CD4-positive, alpha-beta memory T cell (primary cell): ENCODE results near the gene HAO2. TPM values are rescaled to one million over a fixed set of nuclear protein-coding genes. Genes with fewer than 3 reads are reported as not detected.

Experiments
- CTCF ChIA-PET: fragments of 350-600 bp; sonication (Branson Sonifier 250); formaldehyde crosslinking; loops from one replicate; lab custom pipeline; 2021; ENCODE audit warnings: inconsistent platforms; ENCODE audit not compliant: partially characterized antibody; lab: Charles Lee
- POLR2A ChIA-PET: fragments of 350-600 bp; sonication (Branson Sonifier 250); formaldehyde crosslinking; loops from one replicate; lab custom pipeline; 2021; ENCODE audit not compliant: partially characterized antibody; lab: Charles Lee
- DNase-seq, 5 donors: peaks; one replicate each; pipeline versions ENCODE4 v3.0.0 to v3.0.0-alpha.2; 2020 to 2022; ENCODE audit warnings: mixed read lengths in 1 of 5
- H3K27ac ChIP-seq: one replicate; pipeline ENCODE4 v1.7.0; 2013; ENCODE audit warnings: low read depth, low read length
- H3K27me3 ChIP-seq: 2 replicates; pipeline ENCODE4 v1.7.0; 2013; ENCODE audit warnings: mild to moderate bottlenecking, low read length, moderate library complexity; ENCODE audit not compliant: insufficient read depth
- H3K36me3 ChIP-seq: 2 replicates; pipeline ENCODE4 v1.7.0; 2013; ENCODE audit warnings: mild to moderate bottlenecking, low read length, moderate library complexity; ENCODE audit not compliant: insufficient read depth
- H3K4me1 ChIP-seq: 2 replicates; pipeline ENCODE4 v1.7.0; 2013; ENCODE audit warnings: mild to moderate bottlenecking, low read length, moderate library complexity; ENCODE audit not compliant: insufficient read depth
- H3K4me3 ChIP-seq, 2 donors: one replicate each; pipeline ENCODE4 v1.7.0; 2013; ENCODE audit warnings: low read length in 2 of 2, mild to moderate bottlenecking in 1 of 2
- H3K9me3 ChIP-seq, 2 donors: one replicate each; pipeline ENCODE4 v1.7.0; 2013; ENCODE audit warnings: low read length in 2 of 2, control low read depth in 1 of 2; ENCODE audit not compliant: control insufficient read depth in 1 of 2
- H3K27ac Mint-ChIP-seq, 7 donors: one replicate each; pipeline ENCODE4 v1.8.0; 2020 to 2021; ENCODE audit warnings: mixed read lengths in 7 of 7, mild to moderate bottlenecking in 6 of 7, inconsistent platforms in 3 of 7, moderate library complexity in 3 of 7
- H3K27me3 Mint-ChIP-seq, 2 donors: one replicate each; pipeline ENCODE4 v1.8.0; 2020 to 2021; ENCODE audit warnings: mixed read lengths in 2 of 2
- H3K36me3 Mint-ChIP-seq, 2 donors: one replicate each; pipeline ENCODE4 v1.8.0; 2020 to 2021; ENCODE audit warnings: mixed read lengths in 2 of 2, inconsistent platforms in 1 of 2, mild to moderate bottlenecking in 1 of 2
- H3K4me1 Mint-ChIP-seq, 4 donors: one replicate each; pipeline ENCODE4 v1.8.0; 2020 to 2021; ENCODE audit warnings: mixed read lengths in 4 of 4, mild to moderate bottlenecking in 1 of 4
- H3K4me3 Mint-ChIP-seq, 8 donors: one replicate each; pipeline ENCODE4 v1.8.0; 2020 to 2021; ENCODE audit warnings: mixed read lengths in 8 of 8, mild to moderate bottlenecking in 7 of 8, moderate library complexity in 6 of 8, inconsistent platforms in 3 of 8
- H3K9me3 Mint-ChIP-seq, 8 donors: one replicate each; pipeline ENCODE4 v1.8.0; 2020 to 2021; ENCODE audit warnings: mixed read lengths in 8 of 8, mild to moderate bottlenecking in 5 of 8, inconsistent platforms in 3 of 8, moderate library complexity in 1 of 8
- intact Hi-C: fragments of 100-400 bp; cut with micrococcal nuclease; formaldehyde crosslinking; loops from one replicate; pipeline ENCODE4 v1.15.1; 2023
- polyA plus RNA-seq, 2 donors: library from polyadenylated mRNA; unstranded; fragments of 300-500 nt; fragmentation: Illumina TruSeq; gene quantifications; one replicate each; pipeline ENCODE4 v1.2.3, GENCODE V29; 2021
- total RNA-seq, 2 experiments: library from RNA; stranded (reverse); gene quantifications; one replicate each; pipeline ENCODE4 v1.2.3, GENCODE V29; 2021

The HAO2 gene
- total and polyA plus RNA-seq, 4 experiments from 2014 or later: not detected

GRCh38 chr1:119361205-119361604 lies 7.4 kb upstream of the HAO2 start:
- intact Hi-C loops: no loop called here
- peaks cover 0 to 2% (median 0%) of the 10 kb centered on the region in 8 donors for H3K9me3 Mint-ChIP-seq

GRCh38 chr1:119361620-119362344 lies 6.8 kb upstream of the HAO2 start:
- no peak for DNase-seq
- CTCF ChIA-PET: interaction anchor here (0.6 to 1.2 kb wide), 3 partner anchors 33 to 74 kb away, joined by 3 to 4 read pairs (median 3); no protein-coding TSS in a partner anchor
- Histone ChIP-seq H3K27ac (no peak overlapping the region), H3K4me1 (no peaks in the 10 kb centered on the region), H3K27me3 (no peaks in the 10 kb centered on the region), H3K36me3 (no peaks in the 10 kb centered on the region), H3K9me3 (no peaks in the 10 kb centered on the region), H3K4me3 (no peak overlapping the region)
- Mint-ChIP-seq H3K36me3 (no peaks in the 10 kb centered on the region), H3K9me3 (no peaks in the 10 kb centered on the region), H3K27ac (no peak overlapping the region), H3K4me1 (no peaks in the 10 kb centered on the region), H3K27me3 (peaks cover 7 to 8% of the 10 kb centered on the region in 2 donors), H3K4me3 (no peak overlapping the region)
- POLR2A ChIA-PET: no interaction called here
- intact Hi-C loops: no loop called here

More at GRCh38 chr1:119361205-119361604, 7.4 kb upstream of the HAO2 start:
- Histone ChIP-seq H3K36me3 (no peaks in the 10 kb centered on the region), H3K4me3 (no peak overlapping the region), H3K4me1 (no peaks in the 10 kb centered on the region), H3K27me3 (no peaks in the 10 kb centered on the region), H3K27ac (no peak overlapping the region), H3K9me3 (no peaks in the 10 kb centered on the region)
- no peak for DNase-seq
- no peaks in the 10 kb centered on the region for H3K4me1 Mint-ChIP-seq
- H3K36me3 Mint-ChIP-seq: no peaks in the 10 kb centered on the region
- peaks cover 8 to 10% of the 10 kb centered on the region in 2 donors for H3K27me3 Mint-ChIP-seq
- no peak overlapping the region for H3K4me3 Mint-ChIP-seq
- POLR2A ChIA-PET: no interaction called here
- CTCF ChIA-PET: interaction anchor here (0.6 to 1.2 kb wide), 3 partner anchors 33 to 73 kb away, joined by 3 to 4 read pairs (median 3); no protein-coding TSS in a partner anchor
- no peak overlapping the region for H3K27ac Mint-ChIP-seq

DNA sequence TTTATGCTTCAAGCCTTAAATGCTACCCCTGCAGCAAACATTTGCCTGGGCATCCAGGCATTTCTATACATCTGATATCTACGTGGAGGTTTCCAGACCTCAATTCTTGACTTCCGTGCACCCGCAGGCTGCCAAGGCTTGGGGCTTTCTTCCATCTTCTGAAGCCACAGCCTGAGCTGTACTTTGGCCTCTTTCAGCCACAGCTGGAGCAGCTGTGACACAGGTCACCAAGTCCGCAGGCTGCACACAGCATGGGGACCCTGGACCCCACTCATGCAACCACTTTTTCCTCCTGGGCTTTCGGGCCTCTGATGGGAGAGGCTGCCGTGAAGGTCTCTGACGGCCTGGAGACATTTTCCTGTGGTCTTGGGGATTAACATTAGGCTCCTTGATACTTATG lies 5.4 kb upstream of the HAO2 start:
- Mint-ChIP-seq H3K9me3 (no peaks in the 10 kb centered on the region), H3K4me3 (no peak overlapping the region), H3K4me1 (no peaks in the 10 kb centered on the region), H3K36me3 (no peaks in the 10 kb centered on the region), H3K27ac (no peak overlapping the region), H3K27me3 (peaks cover 7 to 12% of the 10 kb centered on the region in 2 donors)
- no peak for DNase-seq
- POLR2A ChIA-PET: no interaction called here
- intact Hi-C loops: no loop called here
- Histone ChIP-seq H3K36me3 (no peaks in the 10 kb centered on the region), H3K27ac (no peak overlapping the region), H3K27me3 (no peaks in the 10 kb centered on the region), H3K4me3 (no peak overlapping the region), H3K9me3 (no peaks in the 10 kb centered on the region), H3K4me1 (no peaks in the 10 kb centered on the region)
- CTCF ChIA-PET: no interaction called here

DNA sequence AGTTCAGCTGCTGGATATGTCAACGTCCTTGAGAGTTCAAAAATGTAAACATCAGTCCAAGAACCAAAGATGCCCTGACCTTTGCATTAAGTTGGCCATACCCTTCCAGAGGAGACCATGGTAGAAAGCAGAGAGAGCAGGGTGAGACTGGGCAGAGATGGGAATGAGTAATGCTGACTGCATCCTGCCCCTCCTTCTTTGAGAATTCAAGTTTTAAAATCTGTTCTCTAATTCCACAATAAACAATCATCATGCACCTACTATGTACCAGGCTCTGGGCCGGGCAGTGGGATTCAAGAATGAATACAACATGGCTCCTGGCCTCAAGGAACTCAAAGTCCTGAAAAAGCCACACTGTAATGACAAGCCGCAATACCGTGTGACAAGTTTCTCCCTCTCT lies 3.9 kb upstream of the HAO2 start:
- CTCF ChIA-PET: no interaction called here

GRCh38 chr1:119366424-119366823 lies 2.2 kb upstream of the HAO2 start:
- Mint-ChIP-seq H3K4me1 (no peaks in the 10 kb centered on the region), H3K27me3 (peaks cover 8 to 13% of the 10 kb centered on the region in 2 donors), H3K9me3 (no peaks in the 10 kb centered on the region), H3K27ac (no peak overlapping the region), H3K36me3 (no peaks in the 10 kb centered on the region), H3K4me3 (no peak overlapping the region)
- Histone ChIP-seq H3K27me3 (no peaks in the 10 kb centered on the region), H3K27ac (no peak overlapping the region), H3K36me3 (no peaks in the 10 kb centered on the region), H3K9me3 (no peaks in the 10 kb centered on the region), H3K4me3 (no peak overlapping the region), H3K4me1 (no peaks in the 10 kb centered on the region)
- ChIA-PET CTCF (no interaction called here), POLR2A (no interaction called here)
- intact Hi-C loops: loop anchor here (2.0 kb wide), 1 partner anchor 1216 kb away; no protein-coding TSS in a partner anchor
- DNase-seq: no peak

More for the DNA sequence above, 3.9 kb upstream of the HAO2 start:
- Mint-ChIP-seq H3K4me1 (no peaks in the 10 kb centered on the region), H3K9me3 (no peaks in the 10 kb centered on the region), H3K27me3 (peaks cover 12 to 13% of the 10 kb centered on the region in 2 donors), H3K27ac (no peak overlapping the region), H3K4me3 (no peak overlapping the region), H3K36me3 (no peaks in the 10 kb centered on the region)
- Histone ChIP-seq H3K4me1 (no peaks in the 10 kb centered on the region), H3K27ac (no peak overlapping the region), H3K27me3 (no peaks in the 10 kb centered on the region), H3K36me3 (no peaks in the 10 kb centered on the region), H3K4me3 (no peak overlapping the region), H3K9me3 (no peaks in the 10 kb centered on the region)
- no peak for DNase-seq
- intact Hi-C loops: no loop called here
- POLR2A ChIA-PET: no interaction called here

DNA sequence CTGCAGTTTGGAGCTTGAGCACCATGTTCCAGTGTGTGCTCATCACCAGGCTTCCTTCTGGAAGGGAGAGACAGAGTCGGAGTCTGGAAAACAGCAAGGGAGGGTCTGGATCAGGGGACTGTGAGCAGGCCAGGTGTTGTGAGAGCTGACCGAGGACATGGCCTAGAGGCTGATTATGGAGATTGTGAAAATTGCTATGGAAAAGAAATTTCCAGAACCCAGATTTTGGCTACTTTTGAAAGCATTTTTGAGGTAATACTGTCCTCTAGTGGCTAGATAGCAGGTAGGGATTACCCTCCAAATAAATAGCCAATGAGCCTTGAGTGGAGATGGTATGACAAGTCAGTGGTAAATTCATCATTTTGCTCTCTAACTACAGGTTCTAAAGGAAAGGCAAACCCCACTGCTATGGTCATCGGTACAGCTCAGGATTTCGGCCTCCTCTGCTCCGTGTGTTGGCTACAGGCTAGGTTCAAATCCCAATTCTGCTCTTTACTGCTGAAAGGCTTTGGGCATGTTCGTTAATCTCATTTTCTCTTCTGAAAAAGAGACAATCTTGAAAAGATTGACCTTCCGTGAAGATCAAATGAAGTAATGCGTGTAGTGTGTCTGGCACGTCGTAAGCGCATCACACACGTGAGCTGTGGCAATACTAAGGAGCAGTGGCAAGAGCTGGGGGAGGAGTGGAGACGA lies 1.0 kb upstream of the HAO2 start:
- DNase-seq: no peak
- Histone ChIP-seq H3K27ac (no peak overlapping the region), H3K27me3 (no peaks in the 10 kb centered on the region), H3K36me3 (no peaks in the 10 kb centered on the region), H3K4me3 (no peak overlapping the region), H3K9me3 (no peaks in the 10 kb centered on the region), H3K4me1 (no peaks in the 10 kb centered on the region)
- peaks cover 0 to 2% (median 0%) of the 10 kb centered on the region in 8 donors for H3K9me3 Mint-ChIP-seq
- CTCF ChIA-PET: interaction anchor here (2.1 kb wide), 1 partner anchor 92 kb away, joined by 5 read pairs; no protein-coding TSS in a partner anchor
- intact Hi-C loops: loop anchor here (2.0 kb wide), 2 partner anchors 75 to 1217 kb away; no protein-coding TSS in a partner anchor
- POLR2A ChIA-PET: no interaction called here
- no peak overlapping the region for H3K27ac Mint-ChIP-seq
- H3K27me3 Mint-ChIP-seq: peaks cover 10 to 15% of the 10 kb centered on the region in 2 donors
- no peak overlapping the region for H3K4me3 Mint-ChIP-seq
- H3K4me1 Mint-ChIP-seq: no peaks in the 10 kb centered on the region
- H3K36me3 Mint-ChIP-seq: no peaks in the 10 kb centered on the region

GRCh38 chr1:119370748-119371147 lies 2.2 kb downstream of the HAO2 start:
- no peak overlapping the region for H3K4me3 ChIP-seq
- CTCF ChIA-PET: no interaction called here
- no peaks in the 10 kb centered on the region for H3K27me3 ChIP-seq
- no peaks in the 10 kb centered on the region for H3K9me3 ChIP-seq
- Mint-ChIP-seq H3K4me3 (no peak overlapping the region), H3K27ac (no peak overlapping the region), H3K9me3 (peaks cover 0 to 2% (median 0%) of the 10 kb centered on the region in 8 donors), H3K4me1 (peaks cover 0 to 4% (median 2%) of the 10 kb centered on the region in 4 donors), H3K36me3 (no peaks in the 10 kb centered on the region), H3K27me3 (peaks cover 10 to 12% of the 10 kb centered on the region in 2 donors)
- no peaks in the 10 kb centered on the region for H3K4me1 ChIP-seq
- no peaks in the 10 kb centered on the region for H3K36me3 ChIP-seq
- intact Hi-C loops: no loop called here
- POLR2A ChIA-PET: no interaction called here
- H3K27ac ChIP-seq: no peak overlapping the region
- DNase-seq: no peak
